Measurements from ENCODE around the gene PRCP. TPM values are rescaled to one million over a fixed set of nuclear protein-coding genes. Genes with fewer than 3 reads are reported as not detected.

PRCP gene
- total RNA-seq, 1 experiment from 2014 or later: 57.0 TPM

DNA sequence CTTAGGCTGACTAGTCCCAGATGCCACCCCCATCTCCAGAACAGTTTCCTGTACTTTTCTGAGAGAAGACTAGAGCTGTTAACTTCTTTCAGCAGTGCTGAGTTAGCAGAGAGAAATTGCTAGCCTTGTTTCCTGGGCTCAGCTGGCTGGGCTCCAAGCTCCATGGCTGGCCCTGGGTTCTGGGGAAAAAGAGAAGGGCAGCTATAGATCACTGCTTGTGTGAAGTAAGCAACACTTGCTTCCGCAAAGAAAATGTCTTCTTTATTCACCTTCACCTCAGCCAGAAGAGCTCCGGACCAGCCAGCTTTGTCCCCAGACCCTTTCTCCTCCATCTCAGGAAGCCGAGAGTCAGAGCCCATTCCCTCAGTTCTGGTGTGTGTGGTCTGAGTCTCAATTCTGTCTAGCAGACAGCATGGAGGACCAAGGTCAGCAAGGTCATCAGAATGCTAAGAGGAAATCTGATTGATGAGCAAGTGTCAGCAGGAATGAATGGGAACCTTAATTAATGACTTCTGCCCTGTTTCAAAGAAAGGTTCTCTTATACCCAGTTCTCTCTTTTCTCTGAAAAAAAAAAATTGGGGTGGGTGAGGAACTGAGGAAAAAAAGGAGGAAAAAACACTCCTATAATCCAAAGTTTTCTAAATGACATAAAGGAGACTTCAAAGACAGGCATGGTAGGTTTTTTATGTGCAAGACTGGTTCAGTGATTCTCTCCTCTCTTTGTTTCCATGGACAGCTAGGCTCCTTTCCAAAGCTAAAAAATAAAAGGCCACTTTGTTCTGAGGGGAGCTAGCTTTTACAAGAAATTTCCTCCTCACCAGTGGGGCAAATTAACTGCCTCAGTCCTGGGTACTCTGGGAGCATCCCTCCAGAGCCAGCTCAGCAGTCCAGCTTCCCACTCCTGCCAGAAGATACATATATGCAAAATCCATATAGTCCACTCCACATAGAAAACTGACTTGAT, 103.0 kb downstream of the PRCP start:
- ChIA-PET POLR2A (no interaction called here), CTCF (no interaction called here)
- H3K9me3 ChIP-seq (ENCODE audit: control insufficient read depth, insufficient read depth, low read depth, low read length): no peaks in the 10 kb centered on the region
- DNase-seq (ENCODE audit: low read depth, low spot score) (no peak), ATAC-seq (no peak)
- intact Hi-C loops (cut with micrococcal nuclease; ENCODE audit: unreplicated experiment): no loop called here
- no peak overlapping the region for H3K27ac ChIP-seq (ENCODE audit: low read length)
- H3K4me3 ChIP-seq (ENCODE audit: low read depth in 2 of 2, low read length in 2 of 2): no peak overlapping the region
- TF ChIP-seq REST (IDR thresholded peaks at IDR 0.05; ENCODE audit: insufficient read depth in 1 of 2, low read depth in 2 of 2, low read length in 1 of 2) (no peak), CTCF (IDR thresholded peaks at IDR 0.05) (no peak), POLR2AphosphoS5 (IDR thresholded peaks at IDR 0.05; ENCODE audit: low read depth, low read length) (no peak), TCF7L2 (IDR thresholded peaks at IDR 0.05; ENCODE audit: low read depth, low read length) (no peak), SIN3A (IDR thresholded peaks at IDR 0.05; ENCODE audit: borderline replicate concordance, insufficient read depth, low read depth, low read length) (no peak)
- no peaks in the 10 kb centered on the region for H3K36me3 ChIP-seq (ENCODE audit: control insufficient read depth, insufficient read depth, low read length)
- H3K4me1 ChIP-seq (ENCODE audit: control insufficient read depth, insufficient read depth, low read length): no peaks in the 10 kb centered on the region
- BruUV-seq (replicated peaks): no TSS peak
- in situ Hi-C loops (cut with HindIII; ENCODE audit: low pct_unique_long_range_greater_than_20kb, low sequenced_read_pairs): no loop called here
- H3K27me3 ChIP-seq (ENCODE audit: control insufficient read depth, insufficient read depth, low read length): no peaks in the 10 kb centered on the region; the same call in none of the 2 replicates

GRCh38 chr11:82794490-82794889, 105.7 kb downstream of the PRCP start:
- intact Hi-C loops (cut with micrococcal nuclease; ENCODE audit: unreplicated experiment) (no loop called here), in situ Hi-C loops (cut with HindIII; ENCODE audit: low pct_unique_long_range_greater_than_20kb, low sequenced_read_pairs) (no loop called here)
- no peak for TF ChIP-seq POLR2AphosphoS5 (IDR thresholded peaks at IDR 0.05; ENCODE audit: low read depth, low read length)
- no peak for TF ChIP-seq CTCF (IDR thresholded peaks at IDR 0.05)
- TF ChIP-seq SIN3A (IDR thresholded peaks at IDR 0.05; ENCODE audit: borderline replicate concordance, insufficient read depth, low read depth, low read length): no peak
- no peak for TF ChIP-seq REST (IDR thresholded peaks at IDR 0.05; ENCODE audit: insufficient read depth in 1 of 2, low read depth in 2 of 2, low read length in 1 of 2)
- TF ChIP-seq TCF7L2 (IDR thresholded peaks at IDR 0.05; ENCODE audit: low read depth, low read length): no peak
- H3K27me3 ChIP-seq (ENCODE audit: control insufficient read depth, insufficient read depth, low read length): no peaks in the 10 kb centered on the region; the same call in 1 of the 2 replicates
- H3K4me3 ChIP-seq (ENCODE audit: low read depth in 2 of 2, low read length in 2 of 2): no peak overlapping the region
- ATAC-seq (no peak), DNase-seq (ENCODE audit: low read depth, low spot score) (no peak)
- H3K36me3 ChIP-seq (ENCODE audit: control insufficient read depth, insufficient read depth, low read length): no peaks in the 10 kb centered on the region
- POLR2A ChIA-PET: no interaction called here
- no peaks in the 10 kb centered on the region for H3K9me3 ChIP-seq (ENCODE audit: control insufficient read depth, insufficient read depth, low read depth, low read length)
- H3K4me1 ChIP-seq (ENCODE audit: control insufficient read depth, insufficient read depth, low read length): no peaks in the 10 kb centered on the region
- BruUV-seq (replicated peaks): no TSS peak
- no peak overlapping the region for H3K27ac ChIP-seq (ENCODE audit: low read length)
- CTCF ChIA-PET: no interaction called here
